HTERT RPE-1 (cell line): ENCODE data around the gene PRKCQ.

Source experiments
- in situ Hi-C: fragments of 300-500 bp; cut with MboI; formaldehyde crosslinking; loops from 4 replicates; pipeline ENCODE4 v1.14.3; 2020; ENCODE audit warnings: low sequenced_read_pairs

The PRKCQ gene

DNA sequence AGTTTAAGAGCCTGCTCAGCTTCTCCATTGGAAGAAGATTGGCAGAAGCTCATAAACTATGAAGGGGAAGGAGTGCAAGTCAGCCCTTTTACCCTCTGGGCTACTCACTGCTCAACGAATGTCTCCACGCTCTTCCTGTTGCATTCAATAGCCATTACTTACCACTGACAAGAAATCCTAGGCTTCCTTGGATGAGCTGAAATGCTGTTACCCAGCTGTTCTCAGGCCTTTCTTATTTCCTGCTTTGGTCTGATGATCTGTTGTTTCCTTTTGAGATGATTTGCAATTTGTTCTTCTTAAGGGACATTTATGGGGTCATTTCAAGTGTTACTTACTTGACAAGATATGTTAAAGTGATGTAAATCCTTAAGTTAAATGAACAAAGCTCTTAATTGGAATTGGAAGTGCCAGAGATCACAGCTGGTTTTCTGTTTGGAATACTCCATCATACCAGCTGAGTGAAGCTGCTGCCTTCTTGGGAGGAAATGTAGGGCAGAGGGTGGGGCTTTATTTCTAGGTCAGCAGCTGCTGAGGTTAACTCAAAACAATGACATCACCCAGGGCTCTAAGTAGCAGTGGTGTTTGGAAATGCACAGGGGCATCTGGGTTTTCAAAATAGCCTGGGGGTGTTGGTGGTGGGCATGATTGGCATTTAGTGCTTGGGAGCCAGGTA lies 170.0 kb downstream of the PRKCQ start:
- in situ Hi-C loops = no loop called here

DNA sequence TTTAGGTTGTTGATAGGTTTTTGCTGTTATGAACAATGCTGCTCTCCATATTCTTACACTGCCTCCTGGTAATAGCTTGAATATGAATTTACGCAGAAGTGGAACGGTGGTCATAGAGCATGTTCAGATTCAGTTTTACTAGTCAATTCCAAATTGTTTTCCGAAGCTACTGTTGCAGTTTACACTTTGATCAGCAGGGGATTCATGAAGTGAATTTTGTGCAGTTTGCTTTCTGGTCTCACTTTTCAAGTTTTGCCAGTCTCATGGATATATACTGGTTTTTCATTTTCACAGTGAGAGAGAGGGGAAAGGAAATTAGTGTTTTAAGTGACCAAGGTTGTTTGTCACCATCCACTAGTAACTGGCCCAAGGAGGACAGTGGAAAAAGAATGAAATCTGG lies 171.3 kb downstream of the PRKCQ start:
- in situ Hi-C loops = no loop called here

DNA sequence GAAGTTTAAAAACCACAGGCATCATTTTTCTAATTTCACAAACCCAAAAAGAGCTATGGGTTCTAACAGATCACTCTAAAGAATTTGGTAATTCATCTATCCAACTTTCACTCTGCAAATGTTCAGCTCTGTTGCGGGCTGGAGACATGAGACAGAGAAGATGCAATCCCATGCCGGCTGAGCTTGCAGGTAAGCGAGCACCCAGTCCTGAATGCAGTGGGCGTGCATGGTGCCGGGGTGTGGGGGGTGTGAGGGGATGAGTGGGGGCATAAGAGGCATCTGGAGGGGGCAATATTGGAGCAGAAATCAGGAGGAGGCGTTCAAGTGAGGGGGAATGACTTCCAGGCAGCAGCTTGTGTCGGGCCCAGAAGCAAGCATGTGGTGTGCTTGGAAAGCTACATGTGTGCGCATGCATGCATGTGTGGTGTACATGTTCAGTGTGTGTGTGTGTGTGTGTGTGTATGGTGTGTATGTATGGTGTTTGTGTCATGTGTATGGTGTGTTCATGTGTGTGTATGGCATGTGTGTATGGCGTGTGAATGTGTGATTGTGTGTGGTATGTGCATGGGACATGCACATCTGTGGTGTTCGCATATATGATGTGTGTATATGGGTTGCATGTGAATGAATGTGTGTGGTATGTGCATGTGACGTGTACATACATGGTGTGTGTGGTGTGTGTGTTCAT lies 172.9 kb downstream of the PRKCQ start:
- in situ Hi-C loops = no loop called here

DNA sequence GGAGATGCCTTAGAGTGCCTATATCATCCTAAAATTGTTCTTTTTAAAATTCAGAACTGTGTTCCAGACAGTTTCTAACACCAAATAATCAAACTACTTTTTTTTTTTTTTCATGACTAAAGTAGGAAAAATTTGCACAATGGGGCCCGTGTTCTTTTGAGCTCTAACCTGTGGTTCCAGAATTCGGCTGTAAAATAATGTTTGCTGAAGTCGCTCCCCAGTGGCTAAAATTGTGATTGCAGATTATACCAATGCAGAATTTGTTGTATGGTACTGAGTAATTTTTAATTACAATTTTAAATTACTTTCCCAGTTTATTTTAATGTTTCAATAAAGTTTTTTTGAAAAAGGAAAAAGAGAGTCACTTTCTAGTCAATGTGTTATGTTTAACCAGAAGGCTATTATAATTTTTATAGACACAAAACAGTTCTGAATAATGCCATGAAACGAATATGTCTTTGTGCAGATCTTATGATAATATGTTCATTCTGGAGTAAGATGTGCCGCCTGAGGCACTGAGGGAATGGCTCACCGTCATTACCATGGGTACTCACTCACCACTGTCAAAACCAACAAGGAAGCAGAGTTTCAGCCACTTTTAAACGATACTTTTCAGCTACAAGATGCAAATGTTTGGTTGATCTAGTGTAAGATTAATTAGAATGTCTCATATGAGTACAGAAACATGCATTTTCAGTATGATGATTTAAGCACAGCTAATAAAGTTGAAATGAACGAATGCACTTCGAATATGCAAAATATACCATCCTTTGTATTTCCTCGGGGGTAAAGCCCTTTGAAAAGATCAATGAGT lies 173.6 kb downstream of the PRKCQ start:
- in situ Hi-C loops = no loop called here

DNA sequence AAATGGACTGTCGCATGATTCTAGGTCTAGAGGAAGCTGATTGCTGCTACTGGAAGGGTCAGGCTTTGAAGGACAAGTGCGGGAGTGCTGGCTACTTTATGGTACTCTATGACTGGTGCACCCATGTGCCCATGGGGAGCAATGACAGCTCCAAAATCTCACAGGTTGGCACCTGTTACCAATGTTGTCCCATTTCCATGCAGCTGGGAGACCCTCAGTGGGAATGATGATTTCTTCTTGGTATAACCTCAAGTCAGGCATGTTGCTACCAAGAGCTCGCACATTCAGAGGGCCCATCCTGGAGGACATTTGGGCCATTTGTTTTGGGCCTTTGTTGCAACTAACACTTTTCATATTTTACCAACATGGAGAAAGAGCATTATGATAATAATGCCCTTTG lies 174.4 kb downstream of the PRKCQ start:
- in situ Hi-C loops = no loop called here

DNA sequence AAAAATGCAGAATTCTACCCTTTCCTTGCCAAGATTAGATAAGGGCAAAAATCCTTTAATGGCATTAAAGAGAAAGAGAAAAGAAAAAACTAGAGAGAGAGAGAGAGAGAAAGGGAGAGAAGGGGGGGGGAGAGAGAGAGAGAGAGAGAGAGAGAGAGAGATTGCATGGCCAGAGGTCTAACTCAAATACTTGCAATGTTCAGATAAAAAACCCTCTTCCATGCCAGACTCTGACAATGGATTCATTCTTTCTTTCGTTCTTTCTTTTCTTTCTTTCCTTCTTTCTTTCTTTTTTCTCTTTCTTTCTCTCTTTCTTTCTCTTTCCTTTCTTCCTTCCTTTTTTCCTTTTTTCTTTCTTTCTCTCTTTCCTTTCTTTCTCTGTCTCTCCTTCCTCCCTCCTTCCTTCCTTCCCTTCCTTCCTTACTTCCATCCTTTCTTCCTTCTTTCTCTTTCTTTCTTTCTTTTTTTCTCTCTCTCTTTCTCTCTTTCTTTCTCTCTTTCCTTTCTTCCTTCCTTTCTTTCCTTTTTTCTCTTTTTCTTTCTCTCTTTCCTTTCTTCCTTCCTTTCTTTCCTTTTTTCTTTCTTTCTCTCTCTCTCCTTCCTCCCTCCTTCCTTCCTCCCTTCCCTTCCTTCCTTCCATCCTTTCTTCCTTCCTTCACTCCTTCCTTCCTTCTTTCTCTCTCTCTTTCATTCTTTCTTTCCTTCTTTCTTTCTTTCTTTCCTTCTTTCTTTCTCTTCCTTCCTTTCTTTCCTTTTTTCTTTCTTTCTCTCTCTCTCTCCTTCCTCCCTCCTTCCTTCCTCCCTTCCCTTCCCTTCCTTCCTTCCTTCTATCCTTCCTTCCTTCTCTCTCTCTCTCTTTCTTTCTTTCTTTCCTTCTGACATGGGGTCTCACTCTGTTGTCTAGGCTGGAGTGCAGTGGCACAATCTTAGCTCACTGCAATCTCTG lies 175.7 kb downstream of the PRKCQ start:
- in situ Hi-C loops = no loop called here

DNA sequence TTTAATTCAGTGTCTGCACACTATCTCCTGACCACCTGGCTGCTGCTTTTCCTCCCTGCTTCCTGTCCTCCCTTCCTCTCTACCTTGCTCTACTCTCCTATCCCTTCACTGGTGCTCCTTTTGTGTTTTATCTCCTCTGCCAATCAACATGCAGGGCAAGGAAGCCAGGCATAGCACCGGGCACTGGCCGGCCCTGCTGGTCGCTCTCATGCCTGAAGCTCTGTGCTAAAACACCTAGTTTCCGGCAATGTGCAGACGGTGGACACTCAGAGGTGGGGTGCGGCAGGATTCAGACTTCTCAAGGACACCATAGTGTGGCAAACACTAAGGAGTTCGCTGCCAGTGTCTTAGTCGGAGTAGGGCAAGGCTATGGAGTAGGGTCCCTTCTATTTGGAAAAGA lies 177.1 kb downstream of the PRKCQ start:
- in situ Hi-C loops = no loop called here

DNA sequence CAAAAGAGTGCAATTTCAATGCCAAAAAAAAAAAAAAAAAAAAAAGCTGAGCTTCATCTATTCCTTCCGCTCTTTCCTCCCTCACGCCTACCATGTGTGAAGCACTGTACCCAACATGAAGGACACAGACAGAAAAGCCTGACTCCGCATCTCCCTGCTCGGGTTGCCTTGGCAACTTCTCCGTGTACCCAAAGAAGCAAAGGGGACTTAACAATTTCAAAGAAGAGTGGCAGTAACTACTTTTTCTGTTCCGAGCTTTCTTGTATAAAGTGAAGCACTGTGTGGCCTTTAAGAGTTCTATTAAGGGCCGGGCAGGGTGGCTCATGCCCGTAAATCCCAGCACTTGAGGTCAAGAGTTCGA lies 177.7 kb downstream of the PRKCQ start:
- in situ Hi-C loops = no loop called here

DNA sequence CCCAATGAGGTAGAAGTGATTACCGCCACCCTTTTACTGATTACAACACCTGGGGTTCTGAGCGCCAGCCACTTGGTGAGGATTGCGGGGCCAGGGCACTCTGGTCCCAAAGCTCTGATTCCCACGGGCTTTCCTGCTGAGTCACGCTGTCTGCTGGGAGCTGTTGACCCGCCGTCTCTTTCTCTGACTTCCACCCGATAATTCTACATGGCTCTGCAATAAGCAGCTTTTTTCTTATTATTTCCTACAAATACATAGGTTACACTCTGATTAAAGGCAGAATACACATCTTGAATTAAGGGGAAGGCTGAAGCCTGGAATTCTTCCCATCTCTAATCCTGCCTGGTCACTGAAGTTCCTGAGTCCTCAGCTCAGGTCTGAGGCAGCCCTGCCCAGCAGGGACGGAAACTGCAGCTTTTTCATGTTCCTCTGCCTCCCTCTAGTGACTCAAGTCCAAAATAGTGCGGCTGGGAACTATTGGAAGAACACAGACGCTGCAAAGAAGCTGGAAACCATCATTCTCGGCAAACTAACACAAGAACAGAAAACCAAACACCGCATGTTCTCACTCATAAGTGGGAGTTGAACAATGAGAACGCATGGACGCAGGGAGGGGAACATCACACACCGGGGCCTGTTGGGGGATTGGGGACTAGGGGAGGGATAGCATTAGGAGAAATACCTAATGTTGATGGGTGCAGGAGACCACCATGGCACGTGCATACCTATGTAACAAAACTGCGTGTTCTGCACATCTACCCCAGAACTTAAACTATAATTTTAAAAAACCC lies 178.3 kb downstream of the PRKCQ start:
- in situ Hi-C loops = no loop called here

DNA sequence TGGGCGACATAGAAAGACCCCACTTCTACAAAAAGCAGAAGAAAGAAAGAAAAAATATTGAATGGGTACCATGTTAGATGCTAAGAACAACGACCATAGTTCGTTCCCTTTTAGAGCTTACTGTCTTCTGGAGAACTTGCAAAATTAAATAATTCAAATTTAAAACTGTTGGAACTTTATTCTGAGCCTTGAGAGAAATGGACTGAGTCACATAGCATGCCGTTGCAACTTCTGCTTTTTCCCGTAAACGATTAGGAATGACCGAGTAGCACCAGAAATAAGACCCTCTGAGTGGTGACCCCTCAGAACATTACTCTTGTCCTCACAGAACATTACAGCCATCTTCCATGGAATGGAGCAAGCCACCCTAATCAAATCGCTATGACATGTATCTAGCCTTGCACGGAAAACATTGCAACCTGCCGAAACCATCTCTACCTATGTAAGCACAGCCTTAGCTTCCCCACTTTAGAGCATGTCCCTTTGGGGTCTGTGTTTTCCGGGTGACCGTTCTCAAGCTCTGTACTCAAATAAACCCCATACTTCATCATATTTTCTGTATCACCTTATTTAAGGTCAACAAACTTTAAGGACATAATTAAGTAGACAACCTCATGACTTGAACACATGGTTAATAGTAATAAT lies 179.1 kb downstream of the PRKCQ start:
- in situ Hi-C loops = no loop called here

DNA sequence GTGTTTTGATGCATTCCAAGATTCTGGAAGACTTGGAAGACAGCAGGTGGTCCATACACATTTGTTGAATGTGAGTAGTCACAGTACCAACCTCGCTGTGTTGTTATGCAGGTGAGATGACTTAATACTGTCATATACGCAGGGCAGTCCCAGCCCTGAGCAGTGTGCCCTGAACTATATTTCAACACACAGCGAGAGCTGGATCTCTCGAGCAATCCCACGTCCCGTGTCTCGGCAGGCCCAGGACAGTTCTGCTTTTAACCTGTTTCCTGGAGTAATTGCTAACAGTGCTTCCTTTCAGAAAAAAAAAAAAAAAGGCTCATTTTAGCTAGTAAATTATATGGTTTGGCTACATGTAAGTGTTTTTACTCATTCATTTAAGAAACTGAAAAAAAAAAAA lies 179.7 kb downstream of the PRKCQ start:
- in situ Hi-C loops = no loop called here

DNA sequence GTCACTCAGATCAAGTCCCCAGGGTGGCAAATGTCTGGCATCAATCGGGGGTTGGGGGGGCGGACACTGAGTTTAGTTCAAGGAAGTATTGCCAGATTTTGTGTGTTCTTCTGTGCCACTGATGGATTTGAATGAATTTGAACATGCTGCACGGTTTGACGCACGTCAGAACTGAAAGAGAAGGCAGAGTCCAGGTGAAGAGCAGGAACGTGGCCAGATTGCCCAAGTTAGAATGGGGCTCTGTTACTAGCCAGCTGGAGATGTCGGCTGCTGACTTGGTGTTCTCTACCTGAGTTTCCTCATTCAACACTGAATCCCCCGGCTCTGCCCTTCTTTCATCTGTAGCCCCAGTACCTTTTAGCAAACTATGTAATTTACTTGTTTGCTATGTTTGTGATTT lies 180.2 kb downstream of the PRKCQ start:
- in situ Hi-C loops = no loop called here

DNA sequence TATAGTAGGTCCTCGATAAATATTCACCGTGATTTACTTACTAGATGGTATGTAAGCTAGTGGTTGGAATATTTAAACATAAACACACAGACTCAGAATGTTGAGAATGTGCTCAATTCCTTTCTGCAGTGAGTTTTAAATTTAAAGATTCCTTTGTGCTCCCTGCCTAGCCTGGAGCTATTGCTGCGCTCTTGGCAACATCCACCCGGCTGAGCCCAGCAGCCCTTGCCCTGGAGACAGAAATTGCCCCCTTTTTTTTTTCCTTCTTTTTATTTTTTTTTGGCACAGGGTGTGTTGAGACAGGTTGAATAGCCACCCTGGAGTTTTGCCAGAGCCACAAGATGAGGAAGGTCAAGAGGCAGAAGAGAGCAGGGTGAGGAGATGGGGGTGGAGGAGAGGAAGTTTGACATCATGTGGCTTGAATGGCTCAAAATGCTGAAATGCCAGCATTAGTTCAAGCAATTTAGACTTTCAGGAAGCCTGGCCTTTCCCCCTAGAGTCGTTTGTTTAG lies 180.8 kb downstream of the PRKCQ start:
- in situ Hi-C loops = no loop called here

DNA sequence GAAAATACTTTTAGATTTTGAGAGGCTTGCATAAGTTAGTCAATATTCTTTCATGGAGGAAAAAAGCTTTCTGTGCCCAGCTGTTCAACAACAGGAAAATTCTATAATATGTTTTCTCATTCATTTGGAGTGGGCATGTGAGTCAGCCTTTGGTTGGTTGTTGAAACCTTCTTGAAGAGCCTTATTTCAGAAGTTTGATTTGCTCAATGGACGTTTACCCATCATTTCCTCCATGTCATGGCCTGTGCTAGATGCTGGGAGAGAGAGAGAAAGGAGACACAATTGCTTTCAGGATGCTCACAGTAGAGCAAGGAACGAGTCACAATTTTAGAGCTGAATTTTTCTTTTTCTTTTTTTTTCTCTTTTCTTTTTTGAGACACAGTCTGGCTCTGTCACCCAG lies 181.7 kb downstream of the PRKCQ start:
- in situ Hi-C loops = no loop called here

DNA sequence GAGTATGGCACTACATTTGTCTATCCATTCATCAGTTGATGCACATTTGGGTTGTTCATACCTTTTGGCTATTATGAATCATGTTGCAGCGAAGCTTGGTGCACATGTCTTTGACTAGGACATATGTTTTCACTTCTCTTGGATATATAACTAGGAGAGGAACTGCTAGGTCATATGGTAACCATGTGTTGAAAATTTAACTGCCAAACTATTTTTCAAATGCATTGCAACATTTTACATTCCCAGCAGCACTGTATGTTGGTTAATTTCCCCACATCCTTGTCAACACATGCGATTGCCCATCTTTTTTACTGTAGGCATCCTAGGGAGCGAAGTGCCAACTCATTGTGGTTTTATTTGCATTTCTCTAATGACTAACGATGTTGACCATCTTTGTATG lies 183.4 kb downstream of the PRKCQ start:
- in situ Hi-C loops = no loop called here

DNA sequence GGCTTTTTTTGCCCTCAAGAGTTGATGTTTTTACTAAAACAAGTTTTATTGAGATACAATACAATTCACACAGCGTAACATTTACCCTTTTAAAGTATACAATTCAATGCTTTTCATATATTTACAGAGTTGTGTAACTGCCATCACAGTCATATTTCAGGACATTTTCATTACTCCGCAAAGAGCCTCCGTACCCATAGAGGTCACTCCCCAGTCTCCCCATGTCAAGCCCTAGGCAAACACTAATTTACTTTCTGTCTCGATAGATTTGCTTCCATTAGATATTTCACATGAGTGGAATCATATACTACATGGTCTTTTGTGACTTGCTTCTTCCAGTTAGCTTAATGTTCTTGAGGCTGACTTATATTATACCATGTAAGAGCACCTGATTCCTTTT lies 183.8 kb downstream of the PRKCQ start:
- in situ Hi-C loops = no loop called here

DNA sequence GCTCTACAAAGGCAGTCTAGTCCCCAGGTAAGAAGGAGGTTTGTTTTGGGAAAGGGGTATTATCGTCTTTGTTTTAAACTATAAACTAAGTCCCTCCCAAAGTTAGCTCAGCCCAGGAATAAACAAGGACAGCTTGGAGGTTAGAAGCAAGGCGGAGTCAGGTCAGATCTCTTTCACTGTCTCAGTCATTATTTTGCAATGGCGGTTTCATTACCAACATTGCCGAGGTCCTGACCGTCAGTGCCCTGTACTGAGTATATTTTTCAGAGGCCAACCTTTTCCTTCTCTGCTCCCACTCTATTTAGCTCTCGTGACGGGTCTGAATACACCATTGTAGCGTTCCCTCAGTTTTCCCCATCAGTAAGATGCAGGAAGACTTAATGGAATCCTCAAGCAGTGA lies 184.5 kb downstream of the PRKCQ start:
- in situ Hi-C loops = no loop called here

DNA sequence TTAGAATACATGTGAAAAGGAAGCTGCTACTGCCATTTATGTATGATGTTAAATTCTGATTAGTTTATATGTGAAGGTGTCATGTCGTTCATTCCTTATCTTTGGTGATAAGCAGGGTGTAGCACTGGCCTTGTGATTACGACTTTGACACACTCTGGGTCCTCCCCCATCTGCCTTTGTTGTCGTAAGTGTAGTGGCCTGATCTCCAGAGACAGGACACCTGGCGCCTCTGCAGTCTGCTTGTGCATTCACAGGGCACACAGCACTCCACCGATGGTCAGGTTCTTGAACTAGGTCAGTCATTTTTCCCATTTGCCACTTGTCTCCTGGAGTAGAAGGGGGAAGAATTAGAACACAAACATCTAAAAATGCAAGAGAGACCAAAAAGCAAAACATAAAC lies 186.0 kb downstream of the PRKCQ start:
- in situ Hi-C loops = no loop called here

DNA sequence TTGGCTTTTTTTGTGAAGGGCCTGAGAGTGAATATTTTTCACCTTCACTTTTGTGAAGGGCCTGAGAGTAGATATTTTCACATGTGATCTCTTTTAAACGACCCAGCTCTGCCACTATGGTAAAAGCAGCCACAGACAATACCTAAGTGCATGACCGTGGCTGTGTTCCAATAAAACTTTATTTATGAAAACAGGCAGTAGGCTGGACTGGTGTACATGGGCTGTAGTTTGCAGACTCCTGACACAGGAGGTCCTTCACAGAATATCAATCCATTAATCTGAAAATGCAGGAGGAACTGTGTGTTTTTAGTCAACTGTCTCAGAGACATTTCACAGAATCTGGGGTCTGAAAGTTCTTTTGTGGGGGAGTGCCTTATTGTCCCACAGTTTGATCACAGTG lies 186.9 kb downstream of the PRKCQ start:
- in situ Hi-C loops = no loop called here
